NCI-H460 (cell line): ENCODE results near the gene PSMD7. TPM values are rescaled to one million over a fixed set of nuclear protein-coding genes. Genes with fewer than 3 reads are reported as not detected.

Experiments
- DNase-seq: peaks from one replicate; pipeline ENCODE4 v3.0.0-alpha.2; 2016; ENCODE audit warnings: low read depth; ENCODE audit errors: extremely low read depth
- polyA plus RNA-seq: library from polyadenylated mRNA; depleted of rRNA; stranded (reverse); fragments of >200 nt; gene quantifications from 2 replicates; pipeline ENCODE4 v1.2.3, GENCODE V29; 2014; cell fraction: nucleus; rRNA removed
- total RNA-seq: library from RNA; depleted of rRNA; stranded (reverse); fragments of >200 nt; shearing (Covaris generic); gene quantifications from 2 replicates; pipeline ENCODE4 v1.2.3, GENCODE V29; 2014; rRNA removed

Gene PSMD7
- 115 and 116 TPM in 2 replicates for total RNA-seq
- 129 and 173 TPM in 2 replicates for polyA plus RNA-seq

- peak; percentile 85 for DNase-seq
These were observed at the start of gene PSMD7 for GRCh38 chr16:74296432-74297144. Gene PSMD7 (plus strand): TSS chr16:74296814. CDS start chr16:74296915, 101 bp downstream.

GRCh38 chr16:74249254-74249653 is 47.4 kb upstream of the PSMD7 start:
- no peak for DNase-seq

DNA sequence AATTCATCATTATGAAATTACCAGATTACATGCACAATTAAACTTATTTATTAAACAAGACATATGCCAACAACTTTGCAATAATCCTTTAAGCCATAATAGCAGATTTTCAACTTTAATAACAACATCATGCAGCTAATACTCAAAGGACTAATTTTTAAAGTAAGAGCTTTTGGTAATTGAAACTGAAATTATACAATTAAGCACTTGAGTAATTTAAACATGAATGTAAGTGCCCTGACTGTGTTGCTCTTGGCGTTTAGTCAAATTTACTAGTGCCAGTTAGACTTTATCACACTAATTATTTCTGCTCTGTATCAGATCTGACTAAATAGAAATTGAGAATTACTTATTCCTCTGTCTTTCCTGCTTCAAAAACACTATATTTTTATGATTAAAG is 46.8 kb upstream of the PSMD7 start:
- no peak for DNase-seq

DNA sequence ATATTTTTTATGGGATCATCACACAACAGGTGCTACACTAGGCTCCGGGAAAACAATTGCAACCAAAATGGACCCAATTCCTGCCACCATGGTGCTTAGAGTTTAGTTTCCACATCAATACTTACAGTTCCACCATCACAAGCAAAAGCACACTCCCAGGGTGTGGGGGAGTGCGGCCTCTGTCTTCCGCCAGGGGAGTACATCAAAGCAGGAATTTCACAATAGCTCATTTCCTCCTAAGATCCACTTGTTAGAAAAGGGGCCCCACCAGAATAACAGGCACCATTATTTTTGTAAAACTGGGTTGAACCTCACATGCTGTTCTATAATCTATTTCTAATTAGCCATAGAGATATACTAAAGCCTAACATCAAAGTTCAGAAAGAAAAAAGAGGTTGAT is 44.3 kb upstream of the PSMD7 start:
- DNase-seq = no peak

GRCh38 chr16:74253161-74253938 is 43.3 kb upstream of the PSMD7 start:
- no peak for DNase-seq

DNA sequence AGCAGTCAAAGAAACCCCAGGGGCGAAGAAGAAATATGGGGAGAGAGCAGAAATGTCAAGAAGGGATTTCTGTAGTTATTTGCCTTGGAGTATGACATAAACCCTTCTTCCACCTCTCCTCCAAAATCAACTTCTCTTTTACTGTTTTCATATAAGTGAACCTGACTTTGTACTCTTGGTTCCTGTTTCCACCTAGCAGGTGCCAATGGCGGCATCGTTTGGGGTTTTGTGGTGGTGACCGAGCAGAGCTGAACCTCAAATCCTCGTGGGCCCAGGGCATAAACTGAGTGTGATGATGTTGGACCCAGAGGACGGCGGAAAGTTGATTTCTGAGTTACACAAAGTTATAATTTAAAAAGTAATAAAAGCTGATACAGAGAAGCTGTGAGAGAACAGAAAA is 39.6 kb upstream of the PSMD7 start:
- no peak for DNase-seq

- DNase-seq = no peak
These were observed 35.5 kb upstream of the PSMD7 start for GRCh38 chr16:74261068-74261467.

DNA sequence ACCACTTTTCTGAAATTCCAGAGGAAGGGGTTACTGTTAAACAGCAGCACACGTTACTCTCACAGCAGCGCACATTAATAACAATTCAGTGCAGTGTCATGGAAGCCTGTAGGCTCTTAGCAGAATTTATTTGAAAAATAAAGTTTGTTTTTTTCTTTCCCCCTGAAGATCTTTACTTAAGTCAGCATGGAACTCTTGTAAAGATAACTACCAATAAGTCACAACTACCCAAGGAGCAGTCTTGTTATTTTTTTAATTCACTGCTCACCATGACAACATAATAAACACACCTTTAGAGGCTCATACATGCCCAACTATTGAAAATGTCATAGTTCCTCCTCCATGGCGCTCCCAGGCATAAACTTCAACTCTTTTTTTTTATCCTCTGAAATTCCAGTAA is 31.8 kb upstream of the PSMD7 start:
- no peak for DNase-seq

DNA sequence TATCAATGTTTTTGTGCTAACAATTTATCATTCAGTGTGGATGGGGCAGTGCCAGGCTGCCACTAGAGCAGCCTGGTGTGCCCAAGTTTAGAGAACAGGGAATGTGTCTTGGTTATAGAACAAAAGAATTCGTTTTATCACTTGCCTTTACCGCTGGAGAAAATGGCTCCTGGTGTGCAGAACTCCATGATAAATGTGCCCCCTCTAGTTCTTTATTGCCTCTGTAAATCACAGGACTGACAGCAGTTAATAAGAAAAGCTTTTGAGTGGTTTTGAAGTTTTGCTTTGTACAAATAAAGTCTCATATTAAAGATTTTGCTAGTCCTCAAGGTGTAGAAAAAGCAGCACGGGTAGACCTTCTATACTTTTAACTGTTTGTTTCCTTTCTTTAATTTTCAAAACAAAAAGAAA is 28.2 kb upstream of the PSMD7 start:
- DNase-seq = no peak

DNA sequence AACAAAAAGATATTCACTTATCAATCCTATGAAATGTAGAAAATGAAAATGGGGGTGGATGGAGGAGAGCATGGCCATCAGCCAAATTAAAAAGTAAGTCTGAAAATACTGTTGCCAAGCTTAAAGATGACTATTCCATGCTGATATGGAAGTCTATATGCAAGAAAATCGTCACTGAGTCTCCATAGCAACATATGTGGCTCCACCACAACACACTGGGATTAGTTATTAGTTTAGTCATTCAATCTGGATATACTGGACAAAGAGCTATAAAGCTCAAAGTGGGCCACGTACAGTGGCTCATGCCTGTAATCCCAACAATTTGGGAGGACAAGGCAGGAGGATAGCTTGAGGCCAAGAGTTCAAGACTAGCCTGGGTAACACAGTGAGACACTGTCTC is 24.7 kb upstream of the PSMD7 start:
- no peak for DNase-seq

DNA sequence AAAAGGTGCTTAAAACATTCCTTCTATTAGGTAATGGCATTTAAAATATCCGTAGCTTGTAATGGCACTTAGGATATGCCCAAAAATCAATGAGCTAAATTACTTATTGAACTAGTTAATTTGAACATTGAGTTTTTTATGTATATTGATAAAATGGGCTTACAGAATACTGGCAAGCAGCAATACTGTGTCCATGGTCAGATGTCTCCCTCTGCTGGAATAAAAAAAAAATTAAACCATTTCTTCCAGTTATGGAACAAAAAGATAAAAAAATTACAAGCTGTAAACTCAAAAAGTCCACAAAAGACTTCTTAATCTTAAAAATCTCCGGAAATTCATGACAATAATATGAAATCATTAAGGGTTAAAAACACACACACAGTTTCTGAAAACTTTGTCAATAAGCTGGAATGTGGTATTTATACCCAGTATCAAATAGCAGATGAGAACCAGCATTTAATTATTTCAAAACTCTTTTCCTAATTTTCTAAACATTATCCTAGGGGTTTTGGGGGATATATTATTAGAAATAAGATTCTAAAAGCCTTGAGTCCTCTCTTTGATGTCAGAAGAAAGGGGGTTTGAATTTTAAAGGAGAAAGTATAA is 21.5 kb upstream of the PSMD7 start:
- DNase-seq = peak; percentile 9

DNA sequence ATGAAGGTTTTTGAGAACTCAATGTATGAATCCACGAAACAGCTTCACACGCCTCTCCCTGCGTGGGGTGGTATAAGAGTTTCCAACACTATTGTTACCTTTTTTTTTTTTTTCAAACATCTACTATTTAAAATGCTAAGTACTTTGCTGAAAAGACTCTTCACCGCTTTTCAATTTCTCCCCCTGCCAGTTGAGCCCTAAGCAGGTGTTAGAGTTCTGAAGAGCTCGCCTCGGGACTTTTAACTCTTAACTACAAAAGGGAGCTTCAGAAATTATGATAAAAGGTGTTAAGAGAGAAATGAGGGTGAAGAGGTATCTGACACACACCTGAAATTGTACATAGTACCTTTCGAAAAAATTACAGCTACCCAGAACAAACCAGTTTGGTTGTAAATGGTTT is 20.9 kb upstream of the PSMD7 start:
- no peak for DNase-seq

- DNase-seq = no peak
These were observed 18.6 kb upstream of the PSMD7 start for GRCh38 chr16:74277974-74278373.

DNA sequence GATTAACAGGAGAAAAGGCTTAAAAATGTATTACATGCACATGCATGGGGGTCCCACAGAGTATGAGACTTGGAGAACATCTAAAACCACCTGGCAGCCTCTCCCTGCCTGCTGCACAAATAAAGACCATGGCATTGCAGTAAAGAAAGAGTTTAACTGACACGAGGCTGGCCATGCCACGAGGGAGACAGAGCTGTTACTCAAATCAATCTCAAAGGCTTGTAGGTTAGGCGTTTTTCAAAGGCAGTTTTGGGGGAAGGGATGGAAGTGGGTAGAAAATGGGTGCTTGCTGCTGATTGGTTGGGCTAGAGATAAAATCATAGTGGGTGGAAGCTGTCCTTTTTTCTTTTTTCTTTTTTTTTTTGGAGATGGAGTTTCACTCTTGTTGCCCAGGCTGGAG is 17.3 kb upstream of the PSMD7 start:
- no peak for DNase-seq

DNA sequence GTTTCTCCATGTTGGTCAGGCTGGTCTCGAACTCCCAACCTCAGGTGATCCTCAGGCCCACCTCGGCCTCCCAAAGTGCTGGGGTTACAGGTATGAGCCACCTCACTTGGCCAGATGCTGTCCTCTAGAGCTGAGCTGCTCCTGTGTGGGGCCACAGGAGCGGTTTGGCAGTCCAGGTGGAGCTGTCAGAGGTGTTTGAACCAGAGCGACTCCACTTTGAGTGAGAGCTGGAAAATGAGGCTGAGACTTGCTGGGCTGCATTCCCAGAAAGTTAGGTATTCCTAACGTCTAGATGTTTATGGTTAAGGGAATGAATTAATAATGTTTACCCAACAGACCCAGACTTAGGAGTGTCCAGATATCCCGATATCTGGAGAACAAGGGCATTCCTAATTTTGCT is 16.8 kb upstream of the PSMD7 start:
- no peak for DNase-seq

GRCh38 chr16:74280448-74280847 is 16.2 kb upstream of the PSMD7 start:
- no peak for DNase-seq

DNA sequence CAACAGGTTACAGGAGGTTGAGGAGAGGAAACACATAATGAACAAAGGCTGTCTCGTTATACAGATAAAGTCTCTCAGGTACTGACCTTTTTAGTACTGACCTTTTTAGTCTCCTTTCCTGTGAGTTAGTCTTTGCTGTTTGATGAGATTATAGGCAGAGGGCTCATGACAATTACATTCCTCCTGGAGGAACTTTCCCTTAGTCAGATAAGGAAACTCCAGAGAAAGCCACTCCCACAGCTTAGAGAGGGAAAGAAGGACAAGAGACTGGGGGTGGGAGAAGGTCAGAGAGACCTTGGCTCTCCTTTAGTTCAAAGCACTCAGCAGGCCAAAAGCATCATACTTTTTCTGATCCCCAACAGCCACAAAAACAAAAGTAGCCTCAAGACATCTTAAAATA is 15.3 kb upstream of the PSMD7 start:
- DNase-seq = no peak

GRCh38 chr16:74283716-74284115 is 12.9 kb upstream of the PSMD7 start:
- no peak for DNase-seq

DNA sequence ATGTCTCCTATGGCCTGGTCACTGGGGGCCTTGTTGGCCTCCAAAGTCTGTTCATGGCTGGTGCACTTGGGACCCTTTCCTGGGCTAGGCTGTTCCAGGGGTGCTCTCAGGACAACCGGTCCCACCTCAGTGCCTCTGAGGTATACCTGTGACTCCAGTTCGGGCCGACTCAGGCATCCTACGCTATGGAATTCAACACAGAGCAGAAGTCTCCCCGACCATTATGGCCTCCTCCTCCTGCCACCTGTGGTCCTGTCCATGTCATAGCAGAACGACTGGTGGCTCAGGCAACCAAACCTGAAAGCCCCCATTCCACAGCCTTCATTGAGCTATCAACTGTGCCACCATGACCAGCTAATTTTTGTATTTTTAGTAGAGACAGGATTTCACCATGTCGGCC is 8.5 kb upstream of the PSMD7 start:
- no peak for DNase-seq

GRCh38 chr16:74290356-74290755 is 6.3 kb upstream of the PSMD7 start:
- DNase-seq = no peak

DNA sequence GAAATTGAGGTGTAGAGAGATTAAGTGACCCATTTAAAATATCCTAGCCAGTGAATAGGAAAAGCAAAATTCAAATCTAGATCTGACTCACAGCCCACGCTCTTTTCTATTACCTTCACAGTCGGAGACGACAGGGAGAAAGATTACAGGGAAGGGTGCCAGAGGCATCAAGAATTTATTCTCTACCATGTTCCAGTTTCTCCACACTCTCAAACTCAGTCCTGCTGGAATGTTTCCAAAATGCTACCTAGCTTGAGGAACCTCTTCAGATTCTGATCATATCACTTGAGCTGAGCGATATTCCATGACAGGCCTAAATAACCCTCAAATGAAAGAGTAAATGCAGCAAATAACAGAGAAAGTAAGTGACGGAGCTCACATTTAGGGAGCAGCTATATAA is 5.4 kb upstream of the PSMD7 start:
- DNase-seq = no peak
